GM20000 (cell line): ENCODE results near the gene PLAC1.

ENCODE experiments used
- DNase-seq: peaks from one replicate; pipeline ENCODE4 v3.0.0; 2012; ENCODE audit warnings: low spot score
- TF ChIP-seq, protein P1 (sequence below): IDR thresholded peaks from 2 replicates; pipeline ENCODE4 v1.5.1; 2012; ENCODE audit warnings: mild to moderate bottlenecking, control low read depth; ENCODE audit errors: extremely low read depth, missing control alignments

The PLAC1 gene

DNA sequence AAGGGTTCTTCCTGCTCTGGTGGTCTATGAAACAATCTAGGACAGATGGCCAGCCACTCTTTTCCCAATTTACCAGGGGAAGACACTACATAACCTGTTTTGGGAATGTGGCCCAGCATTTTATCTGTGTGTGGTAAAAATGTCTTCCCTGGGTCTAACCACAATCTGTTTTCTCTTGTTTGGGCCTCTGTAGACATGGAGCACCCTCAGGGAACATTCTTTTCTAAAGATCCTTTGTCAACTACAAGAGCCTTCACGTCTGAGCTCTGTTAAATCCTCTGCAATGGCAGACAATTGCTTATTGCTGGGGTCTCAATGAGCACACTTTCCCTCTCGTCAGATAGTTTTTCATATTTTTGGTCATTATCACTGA is 35.5 kb downstream of the PLAC1 start:
- TF ChIP-seq, protein P1, sequence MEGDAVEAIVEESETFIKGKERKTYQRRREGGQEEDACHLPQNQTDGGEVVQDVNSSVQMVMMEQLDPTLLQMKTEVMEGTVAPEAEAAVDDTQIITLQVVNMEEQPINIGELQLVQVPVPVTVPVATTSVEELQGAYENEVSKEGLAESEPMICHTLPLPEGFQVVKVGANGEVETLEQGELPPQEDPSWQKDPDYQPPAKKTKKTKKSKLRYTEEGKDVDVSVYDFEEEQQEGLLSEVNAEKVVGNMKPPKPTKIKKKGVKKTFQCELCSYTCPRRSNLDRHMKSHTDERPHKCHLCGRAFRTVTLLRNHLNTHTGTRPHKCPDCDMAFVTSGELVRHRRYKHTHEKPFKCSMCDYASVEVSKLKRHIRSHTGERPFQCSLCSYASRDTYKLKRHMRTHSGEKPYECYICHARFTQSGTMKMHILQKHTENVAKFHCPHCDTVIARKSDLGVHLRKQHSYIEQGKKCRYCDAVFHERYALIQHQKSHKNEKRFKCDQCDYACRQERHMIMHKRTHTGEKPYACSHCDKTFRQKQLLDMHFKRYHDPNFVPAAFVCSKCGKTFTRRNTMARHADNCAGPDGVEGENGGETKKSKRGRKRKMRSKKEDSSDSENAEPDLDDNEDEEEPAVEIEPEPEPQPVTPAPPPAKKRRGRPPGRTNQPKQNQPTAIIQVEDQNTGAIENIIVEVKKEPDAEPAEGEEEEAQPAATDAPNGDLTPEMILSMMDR = no peak
- no peak for DNase-seq

DNA sequence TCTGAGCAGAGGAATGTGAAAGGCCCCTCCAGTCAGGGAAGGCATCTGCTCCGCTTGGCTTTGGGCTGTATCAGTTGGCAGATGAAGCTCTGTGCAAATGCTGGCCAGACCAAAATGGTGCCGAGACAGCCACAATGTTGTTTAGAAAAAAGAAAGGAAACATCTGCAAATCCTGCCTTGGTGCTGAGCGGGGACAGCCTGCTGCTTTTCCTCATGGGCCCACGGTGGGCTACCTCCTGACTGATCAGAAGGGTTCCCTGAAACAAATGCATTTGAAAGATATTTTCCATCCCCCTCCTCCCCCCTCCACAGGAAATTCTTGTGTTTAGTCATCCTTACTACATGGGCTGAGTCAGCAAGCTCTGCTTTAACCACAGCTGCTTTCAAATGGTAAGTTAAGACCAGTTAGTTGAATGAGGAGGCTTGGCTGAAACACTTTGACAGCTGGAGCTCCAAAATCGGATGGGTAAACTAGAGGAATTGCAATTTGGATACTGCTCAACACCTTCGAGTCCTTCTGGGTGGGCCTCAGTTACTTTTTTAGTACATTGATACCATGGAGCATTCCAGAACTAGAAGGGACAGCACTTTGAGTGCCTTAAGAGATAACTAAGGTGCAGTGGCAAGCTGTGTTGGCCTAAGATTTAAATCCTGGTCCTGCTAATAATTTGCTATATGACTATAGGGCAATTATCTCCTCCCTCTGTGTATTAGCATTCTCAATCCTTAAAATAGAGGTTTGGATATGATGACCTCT is 36.0 kb downstream of the PLAC1 start:
- peak; percentile 19 for DNase-seq
- TF ChIP-seq, protein P1 = no peak

DNA sequence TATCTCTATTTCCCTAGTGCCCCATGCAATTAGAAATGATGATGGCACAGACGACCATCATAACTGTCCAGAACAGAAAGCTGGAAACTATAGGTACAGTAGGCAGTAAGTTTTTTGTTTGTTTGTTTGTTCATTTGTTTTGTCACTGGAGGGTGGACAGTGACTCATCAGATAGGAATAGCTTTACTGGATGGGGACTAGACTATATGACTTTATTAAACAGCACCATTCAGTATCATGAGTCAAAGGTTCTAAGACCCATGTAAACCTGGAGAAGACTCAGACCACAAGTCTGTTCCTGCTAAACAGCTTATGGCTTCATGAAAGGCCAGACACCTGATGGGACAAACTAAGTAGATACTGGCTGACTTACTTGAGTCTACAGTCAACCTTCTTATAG is 38.4 kb downstream of the PLAC1 start:
- DNase-seq = no peak
- TF ChIP-seq, protein P1 = no peak

DNA sequence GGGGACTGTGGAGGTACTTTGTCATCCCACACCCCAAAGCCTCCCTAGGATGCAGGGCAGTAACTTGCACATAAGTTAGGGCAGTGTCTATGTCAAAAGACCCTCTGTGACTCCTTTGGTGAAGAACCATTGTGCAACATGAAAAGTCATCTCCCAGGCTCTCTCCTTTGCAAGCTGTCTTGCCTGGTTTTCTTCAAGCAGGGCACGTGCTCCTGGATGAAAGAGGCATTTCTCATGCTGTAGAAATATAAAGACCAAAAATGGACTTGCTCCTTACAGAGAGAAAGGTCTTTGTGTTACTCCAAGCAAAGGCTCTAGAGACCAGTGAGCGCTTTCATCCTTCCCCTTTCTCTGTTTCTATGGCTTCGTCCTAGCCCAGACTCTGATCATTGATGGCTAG is 44.9 kb downstream of the PLAC1 start:
- no peak for DNase-seq
- TF ChIP-seq, protein P1 = no peak

DNA sequence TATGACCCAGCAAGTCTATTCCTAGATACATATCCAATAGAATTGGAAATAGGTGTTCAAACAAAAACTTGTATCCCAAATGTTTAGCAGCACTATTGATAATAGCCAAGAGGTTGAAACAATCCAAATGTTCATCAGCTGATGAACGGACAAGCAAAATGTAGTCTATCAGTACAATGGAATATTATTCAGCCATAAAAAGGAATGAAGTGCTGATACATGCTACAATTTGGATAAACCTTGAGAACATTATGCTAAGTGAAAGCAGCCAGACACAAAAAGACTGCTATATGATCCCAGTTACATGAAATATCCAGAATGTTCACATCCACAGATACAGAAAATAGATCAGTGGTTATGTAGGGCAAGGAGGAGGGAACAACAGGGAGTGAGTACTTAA is 50.1 kb downstream of the PLAC1 start:
- TF ChIP-seq, protein P1 = no peak
- DNase-seq = no peak

DNA sequence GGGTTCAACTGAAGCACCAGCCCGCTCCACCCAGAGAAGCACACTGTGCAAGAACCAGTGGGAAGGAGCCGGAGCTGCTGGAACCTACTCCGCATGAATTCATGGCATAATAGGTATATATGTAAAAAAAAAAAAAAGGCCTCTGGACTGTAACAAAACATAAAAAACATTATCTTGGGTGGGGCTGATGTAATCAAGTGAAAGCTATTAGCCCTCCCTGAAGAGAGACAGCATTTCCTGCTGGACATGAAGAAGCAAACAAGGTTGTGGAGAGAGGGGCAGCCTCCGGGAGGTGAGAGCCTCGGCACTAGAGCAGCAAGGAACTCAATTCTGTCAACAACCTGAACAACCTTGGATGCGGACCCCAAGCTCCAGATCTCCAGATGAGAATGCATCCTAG is 50.7 kb downstream of the PLAC1 start:
- no peak for DNase-seq
- TF ChIP-seq, protein P1 = no peak

DNA sequence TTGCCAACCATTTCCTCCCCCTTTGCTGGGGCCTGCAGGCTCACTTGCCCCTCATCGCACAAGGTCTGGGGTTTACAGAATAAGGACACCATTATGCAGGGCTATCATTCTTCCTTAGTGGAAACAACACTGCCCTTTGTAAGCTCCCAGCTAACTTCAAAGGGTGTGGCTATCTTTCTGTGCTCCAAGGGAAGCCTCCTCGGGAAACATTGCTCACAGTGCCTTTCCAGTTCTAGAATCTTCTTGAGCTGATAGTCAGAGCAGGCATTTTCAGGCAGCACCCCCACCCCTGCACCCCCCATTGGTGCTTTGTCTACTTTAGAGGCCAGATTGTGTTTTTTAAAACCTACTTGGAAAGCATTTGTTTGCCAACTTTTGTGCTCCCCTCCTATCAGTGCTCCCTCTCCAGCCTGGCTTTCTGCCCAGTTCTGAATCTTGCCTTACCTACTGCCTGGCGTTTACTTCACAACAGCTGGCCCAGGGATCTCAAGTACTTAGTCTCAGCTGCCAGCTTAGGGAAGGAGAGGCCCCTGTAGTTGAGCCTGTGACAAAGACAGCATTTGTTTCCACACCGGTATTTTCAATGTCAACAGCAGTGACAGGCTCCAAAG is 53.5 kb downstream of the PLAC1 start:
- DNase-seq = no peak
- TF ChIP-seq, protein P1 = no peak
